Amniotic epithelial cell (primary cell): ENCODE results near the gene PADI6.
A peak's percentile ranks its signal among the peaks of the same experiment; 100 is the strongest.
"Not testable (repeated sequence)": the region's sequence is repeated elsewhere in the genome, so short reads cannot be mapped to it uniquely, and the experiment has no call there.

Source experiments
- DNase-seq: peaks from one replicate; pipeline ENCODE4 v3.0.0-alpha.2; 2010; ENCODE audit warnings: low read depth

The PADI6 gene

DNA sequence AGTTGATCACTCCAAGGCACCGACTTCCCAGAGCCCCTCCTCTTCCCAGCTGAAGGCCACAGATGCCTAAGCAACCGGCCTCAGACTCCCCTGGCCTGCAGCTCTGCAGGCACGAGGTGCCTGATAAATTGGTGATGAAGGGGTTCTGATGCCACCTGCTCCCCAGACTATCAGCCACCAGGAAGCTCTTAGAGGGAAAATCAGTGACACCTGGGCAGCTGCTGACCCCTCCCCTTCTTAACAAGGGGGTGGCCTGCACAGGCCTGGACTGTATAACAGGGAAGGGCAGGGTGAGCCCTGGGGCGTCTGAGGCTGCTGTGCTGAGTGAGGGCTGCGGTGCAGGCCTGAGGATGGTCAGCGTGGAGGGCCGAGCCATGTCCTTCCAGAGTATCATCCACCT lies at the start of gene PADI6:
PADI6 (plus strand) TSS at position 301 of the 400 bp plus-strand sequence; CDS start at position 351, 50 bp downstream.
- no peak for DNase-seq

- no peak for DNase-seq
Observed at GRCh38 chr1:17328855-17329254, 43.1 kb upstream of the PADI6 start.

DNA sequence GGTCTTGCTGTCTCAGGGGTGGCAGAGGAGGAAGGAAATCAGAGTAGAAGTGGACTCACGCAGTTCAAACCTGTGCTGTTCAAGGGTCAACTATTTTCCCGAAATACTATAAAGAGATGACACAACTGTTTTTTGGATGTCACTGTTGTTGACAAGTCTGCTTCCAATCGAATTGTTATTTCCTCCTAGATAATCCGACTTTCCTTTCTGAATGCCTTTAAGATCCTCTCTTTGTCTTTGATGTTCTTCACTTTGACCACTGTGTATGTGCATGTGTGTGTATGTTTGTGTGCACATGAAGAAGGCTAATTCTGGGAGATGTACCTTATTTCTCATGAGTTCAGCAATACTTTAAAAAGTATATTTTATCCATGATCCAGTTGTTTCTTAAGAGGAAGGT lies 42.4 kb upstream of the PADI6 start:
- no peak for DNase-seq

GRCh38 chr1:17330856-17331255 lies 41.1 kb upstream of the PADI6 start:
- DNase-seq: no peak

GRCh38 chr1:17333081-17333480 lies 38.9 kb upstream of the PADI6 start:
- DNase-seq: no peak

DNA sequence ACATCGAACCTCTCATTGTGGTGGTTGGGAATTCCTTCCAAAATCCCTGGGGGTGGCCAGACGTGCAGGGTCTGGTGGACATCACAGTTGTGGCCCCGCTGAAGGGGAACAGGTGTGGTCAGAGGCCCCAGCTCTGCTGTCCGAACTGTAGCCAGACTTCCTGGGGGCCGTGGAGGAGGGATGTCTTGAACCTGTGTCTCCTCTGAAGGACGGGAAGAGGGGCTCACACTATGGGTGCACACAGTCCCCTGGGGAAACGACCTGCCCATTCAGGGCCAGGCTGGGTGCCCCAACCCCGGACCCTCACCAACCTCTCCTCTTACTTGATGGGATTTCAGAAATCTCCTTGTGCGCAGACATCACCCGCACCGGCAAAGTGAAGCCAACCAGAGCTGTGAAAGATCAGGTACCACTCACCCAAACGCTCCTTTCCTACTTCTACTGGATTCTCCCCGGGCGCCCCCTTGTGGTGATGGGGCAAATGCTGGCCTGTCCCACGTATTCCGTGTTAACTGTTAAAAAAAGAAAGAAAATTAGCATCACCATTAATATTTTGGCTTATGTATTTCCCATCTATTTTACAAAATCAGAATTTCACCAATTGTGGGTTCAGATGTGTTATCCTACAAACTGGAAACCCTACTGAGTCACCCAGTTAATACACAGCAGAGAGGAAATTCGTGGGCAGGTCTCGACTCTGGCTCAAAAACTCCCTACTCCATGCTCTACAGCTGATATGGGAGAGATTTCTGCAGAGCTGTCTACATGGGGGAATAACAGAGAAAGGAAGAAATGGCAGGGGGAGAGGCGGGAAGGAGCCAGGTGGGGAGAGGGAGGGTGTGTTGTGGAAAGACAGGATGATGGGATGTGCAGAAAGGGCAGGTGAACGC lies 35.9 kb upstream of the PADI6 start:
- DNase-seq: peak; percentile 41

DNA sequence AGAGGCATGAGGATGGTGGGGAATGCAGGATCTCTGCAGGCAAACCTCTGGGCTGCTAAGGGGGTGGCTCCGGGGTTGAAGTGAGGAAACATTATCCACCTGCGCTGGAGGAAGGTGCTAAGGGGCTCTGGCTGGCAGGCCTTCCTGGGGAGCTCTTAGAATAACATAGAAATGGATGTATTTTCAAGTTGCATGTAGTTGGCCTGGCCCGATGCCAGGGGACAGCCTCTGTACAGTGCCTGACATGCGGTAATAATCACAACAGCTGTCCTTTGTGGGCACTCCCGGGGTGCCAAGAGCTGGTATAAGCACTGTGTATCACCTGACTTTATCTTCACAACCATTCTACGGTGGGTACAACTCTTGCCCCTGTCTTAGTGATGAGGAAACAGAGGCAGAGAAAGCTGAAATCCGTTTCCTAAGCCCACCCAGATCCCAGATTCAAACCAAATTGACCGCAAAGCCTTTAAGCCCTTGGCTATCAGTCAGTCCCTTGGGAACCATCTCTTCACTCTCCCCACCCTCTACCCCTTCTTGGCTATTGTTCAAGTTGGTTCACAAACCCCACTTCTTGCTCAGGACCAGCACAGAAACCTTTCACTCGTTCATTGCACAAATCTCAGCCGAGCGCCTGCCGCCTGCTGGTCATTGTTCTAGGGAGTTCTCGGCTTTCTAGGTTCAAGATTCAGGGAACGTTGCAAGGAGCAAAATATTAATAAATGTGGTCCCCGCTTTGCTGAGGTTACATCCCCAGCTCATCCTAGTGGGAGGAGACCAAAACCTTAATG lies 33.1 kb upstream of the PADI6 start:
- no peak for DNase-seq

- no peak for DNase-seq
Observed at GRCh38 chr1:17339521-17339920, 32.5 kb upstream of the PADI6 start.

DNA sequence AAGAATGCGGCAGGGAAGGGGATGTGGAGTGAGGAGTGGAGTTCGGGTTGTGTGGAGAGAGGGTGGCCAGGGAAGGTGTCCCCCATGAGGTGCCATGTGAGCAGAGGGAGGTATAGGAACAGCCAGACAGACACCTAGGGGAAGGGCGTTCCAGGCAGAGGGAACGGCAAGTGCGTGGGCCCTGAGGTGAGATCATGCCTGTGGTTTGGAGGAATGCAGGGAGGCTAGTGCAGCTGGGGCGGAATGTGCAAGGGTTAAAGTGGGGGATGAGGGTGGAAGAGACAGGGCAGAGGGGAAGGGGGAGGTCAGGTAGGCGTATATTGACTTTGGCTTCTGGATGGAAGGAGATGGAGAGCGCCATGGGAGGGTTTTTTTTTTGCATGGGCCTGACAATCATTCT lies 31.6 kb upstream of the PADI6 start:
- DNase-seq: peak; percentile 11

- no peak for DNase-seq
Observed at GRCh38 chr1:17342014-17342441, 30.0 kb upstream of the PADI6 start.

DNA sequence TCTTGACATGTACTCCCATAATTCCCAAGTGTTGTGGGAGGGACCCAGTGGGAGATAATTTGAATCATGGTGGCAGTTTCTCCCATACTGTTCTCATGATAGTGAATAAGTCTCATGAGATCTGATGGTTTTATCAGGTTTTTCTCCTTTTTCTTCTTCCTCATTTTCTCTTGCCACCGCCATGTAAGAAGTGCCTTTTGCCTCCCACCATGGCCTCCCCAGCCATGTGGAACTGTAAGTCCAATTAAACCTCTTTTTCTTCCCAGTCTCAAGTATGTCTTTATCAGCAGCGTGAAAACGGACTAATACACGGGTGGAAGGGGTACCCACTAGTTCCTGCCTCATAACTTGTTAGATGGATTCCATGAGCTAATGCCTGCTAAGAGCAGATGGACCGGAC lies 26.5 kb upstream of the PADI6 start:
- DNase-seq: not testable (repeated sequence)

DNA sequence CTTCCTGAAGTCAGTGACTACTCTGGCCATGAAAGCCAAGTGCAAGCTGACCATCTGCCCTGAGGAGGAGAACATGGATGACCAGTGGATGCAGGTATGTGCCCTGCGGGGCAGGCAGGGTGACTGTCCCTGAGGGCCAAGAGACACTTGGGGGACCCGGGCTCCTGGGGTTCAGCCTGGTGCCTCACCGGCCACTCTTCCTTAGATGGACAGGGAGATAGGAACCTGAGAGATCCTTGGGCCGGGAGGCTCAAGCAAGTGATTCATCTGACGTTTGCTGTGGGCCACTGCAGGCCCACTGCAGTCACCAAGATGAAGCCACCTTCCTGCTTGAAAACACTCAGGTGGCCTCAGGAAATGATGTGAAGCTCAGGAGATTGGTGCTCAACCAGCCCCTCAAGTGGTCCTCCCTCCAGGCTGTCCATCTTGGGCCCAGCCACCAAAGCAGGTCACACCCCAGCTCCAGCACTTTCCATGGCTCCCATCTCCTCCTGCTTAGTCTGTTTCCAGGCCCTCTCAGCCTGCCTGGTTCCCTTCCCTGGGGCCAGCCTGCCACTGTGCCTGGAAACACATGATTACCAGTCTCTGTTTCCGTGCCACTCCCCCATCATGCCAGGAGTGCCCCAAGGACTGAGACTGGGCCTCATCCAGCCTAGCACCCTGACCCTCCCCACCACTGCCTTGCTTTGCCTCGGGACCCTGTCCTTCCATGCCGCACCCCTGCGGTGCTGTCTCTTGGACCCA lies 25.8 kb upstream of the PADI6 start:
- no peak for DNase-seq

- peak; percentile 46 for DNase-seq
Observed at GRCh38 chr1:17347769-17348592, 24.0 kb upstream of the PADI6 start.

- no peak for DNase-seq
Observed at GRCh38 chr1:17348593-17349234, 23.3 kb upstream of the PADI6 start.

DNA sequence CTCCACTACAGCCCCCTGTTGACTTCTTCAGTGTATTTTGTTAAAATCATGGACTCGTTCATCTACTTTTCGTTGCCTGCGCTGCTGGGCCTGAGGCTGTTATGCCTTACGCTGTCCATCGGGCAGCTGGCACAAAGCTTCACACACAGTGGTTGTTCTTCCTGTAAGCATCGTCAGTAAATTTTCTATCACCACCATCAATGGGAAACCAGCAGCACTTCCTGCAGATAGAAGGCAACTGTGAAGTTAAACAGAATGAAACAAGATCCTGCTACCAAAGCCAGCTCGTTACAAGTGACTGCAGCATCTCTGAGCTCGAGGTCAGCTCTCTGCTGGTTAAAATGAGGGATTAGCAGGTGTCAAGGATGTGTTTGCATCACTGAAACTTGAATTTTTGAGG lies 21.9 kb upstream of the PADI6 start:
- no peak for DNase-seq

GRCh38 chr1:17350928-17351446 lies 21.0 kb upstream of the PADI6 start:
- DNase-seq: no peak

DNA sequence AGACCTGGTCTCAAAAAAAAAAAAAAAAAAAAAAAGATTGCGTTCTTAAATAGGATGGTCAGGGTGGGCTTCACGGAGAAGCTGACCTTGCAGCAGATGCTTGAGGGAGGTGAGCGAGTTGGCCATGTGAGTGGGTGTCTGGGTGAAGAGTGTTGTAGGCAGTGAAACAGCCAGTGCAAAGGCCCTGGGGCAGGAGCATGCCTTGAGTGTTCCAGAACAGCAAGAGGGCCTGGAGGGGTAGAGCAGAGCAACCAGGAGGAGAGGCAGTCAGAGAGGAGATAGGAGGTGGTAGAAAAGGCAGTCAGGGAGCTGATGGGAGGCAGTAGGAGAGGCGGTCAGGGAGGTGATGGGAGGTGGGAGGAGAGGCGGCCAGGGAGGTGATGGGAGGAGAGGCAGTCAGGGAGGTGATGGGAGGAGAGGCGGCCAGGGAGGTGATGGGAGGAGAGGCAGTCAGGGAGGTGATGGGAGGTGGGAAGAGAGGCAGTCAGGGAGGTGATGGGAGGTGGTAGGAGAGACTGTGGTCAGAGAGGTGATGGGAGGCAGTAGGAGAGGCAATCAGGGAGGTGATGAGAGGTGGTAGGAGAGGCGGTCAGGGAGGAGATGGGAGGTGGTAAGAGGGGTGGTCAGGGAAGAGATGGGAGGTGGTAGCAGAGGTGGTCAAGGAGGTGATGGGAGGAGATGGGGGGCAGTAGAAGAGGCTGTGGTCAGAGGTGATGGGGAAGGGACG lies 20.2 kb upstream of the PADI6 start:
- no peak for DNase-seq

GRCh38 chr1:17352419-17352909 lies 19.5 kb upstream of the PADI6 start:
- DNase-seq: no peak

DNA sequence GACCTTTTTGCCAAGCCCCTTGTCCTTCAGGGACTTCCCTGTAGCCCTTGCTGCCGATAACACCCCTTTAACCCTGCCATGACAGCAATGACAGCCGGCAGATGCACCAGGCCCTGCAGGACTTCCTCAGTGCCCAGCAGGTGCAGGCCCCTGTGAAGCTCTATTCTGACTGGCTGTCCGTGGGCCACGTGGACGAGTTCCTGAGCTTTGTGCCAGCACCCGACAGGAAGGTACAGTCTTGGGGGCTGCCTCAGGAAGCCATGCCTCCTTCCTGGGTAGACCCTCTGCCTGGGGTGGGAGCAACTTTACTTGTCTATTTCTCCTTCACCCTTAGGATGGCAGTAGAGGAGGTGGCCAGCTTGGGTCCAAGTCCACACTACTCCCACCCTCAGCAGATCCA lies 16.1 kb upstream of the PADI6 start:
- DNase-seq: no peak
